Endodermal cell (in vitro differentiated cells): Measurements from ENCODE around the gene NDC80. TPM values are rescaled to one million over a fixed set of nuclear protein-coding genes. Genes with fewer than 3 reads are reported as not detected.

Experiments
- DNase-seq: peaks from one replicate; pipeline ENCODE4 v3.0.0-alpha.2; 2017
- H3K27ac ChIP-seq: 2 replicates; pipeline ENCODE4 v1.5.1; 2013; ENCODE audit warnings: mild to moderate bottlenecking, low read depth, low read length, moderate library complexity
- H3K27me3 ChIP-seq: 2 replicates; pipeline ENCODE4 v1.6.1; 2013; ENCODE audit warnings: mild to moderate bottlenecking, low read length, moderate library complexity; ENCODE audit not compliant: insufficient read depth, control insufficient read depth, poor library complexity, severe bottlenecking
- H3K36me3 ChIP-seq: 2 replicates; pipeline ENCODE4 v1.7.0; 2013; ENCODE audit warnings: mild to moderate bottlenecking, low read length, moderate library complexity; ENCODE audit not compliant: control insufficient read depth, insufficient read depth
- H3K4me1 ChIP-seq: one replicate; pipeline ENCODE4 v1.7.0; 2013; ENCODE audit warnings: low read length; ENCODE audit not compliant: control insufficient read depth, insufficient read depth
- H3K4me3 ChIP-seq: 2 replicates; pipeline ENCODE4 v1.5.1; 2013; ENCODE audit warnings: mild to moderate bottlenecking, low read length, moderate library complexity
- H3K9ac ChIP-seq: 2 replicates; pipeline ENCODE4 v1.6.1; 2013; ENCODE audit warnings: mild to moderate bottlenecking, low read length, moderate library complexity; ENCODE audit not compliant: poor library complexity, severe bottlenecking; ENCODE audit errors: extremely low read depth
- H3K9me3 ChIP-seq: 2 replicates; pipeline ENCODE4 v1.6.1; 2013; ENCODE audit warnings: mild to moderate bottlenecking, low read length, moderate library complexity; ENCODE audit not compliant: control insufficient read depth
- H3K27ac Mint-ChIP-seq: 2 replicates; pipeline ENCODE4 v1.8.0; 2020; ENCODE audit warnings: mixed read lengths
- H3K27me3 Mint-ChIP-seq: 2 replicates; pipeline ENCODE4 v1.8.0; 2021; ENCODE audit warnings: mild to moderate bottlenecking, mixed read lengths; ENCODE audit not compliant: insufficient read depth
- H3K36me3 Mint-ChIP-seq: 2 replicates; pipeline ENCODE4 v1.8.0; 2020; ENCODE audit warnings: low read depth, mixed read lengths
- H3K4me1 Mint-ChIP-seq: 2 replicates; pipeline ENCODE4 v1.8.0; 2020; ENCODE audit warnings: mixed read lengths
- H3K4me3 Mint-ChIP-seq: 2 replicates; pipeline ENCODE4 v1.8.0; 2020; ENCODE audit warnings: mild to moderate bottlenecking, moderate library complexity, mixed read lengths
- H3K9me3 Mint-ChIP-seq: 2 replicates; pipeline ENCODE4 v1.8.0; 2020; ENCODE audit warnings: mild to moderate bottlenecking, mixed read lengths
- WGBS, 2 experiments: methylation state at CpG; one replicate each; pipeline versions ENCODE4 v1.1.5 to v1.1.7; 2013; ENCODE audit warnings: missing lambda C conversion rate in 2 of 2, mixed read lengths in 1 of 2; ENCODE audit not compliant: insufficient coverage in 1 of 2, insufficient read length in 1 of 2; 5-methylcytosine and 5-hydroxymethylcytosine counted together
- total RNA-seq, 2 donors: library from RNA; stranded (reverse); fragmentation: NEBNext Ultra II Directional in 1 of 2; extraction: Animal tissue kit (Norgen Biotek cat#: 25700) in 1 of 2; gene quantifications; 2 replicates in 1 of 2; 3 replicates in 1 of 2; pipeline ENCODE4 v1.2.1, GENCODE V29; 2021
- TF ChIP-seq, protein P1 (sequence below): fragments of 200-600 bp; sonication (generic); conservative IDR thresholded peaks from 2 replicates; pipeline ENCODE4 v1.5.0; 2021; ENCODE audit warnings: antibody characterized with exemption, mild to moderate bottlenecking

The NDC80 gene
- total RNA-seq, 2 donors from 2014 or later: 29.7 to 61.8 TPM

DNA sequence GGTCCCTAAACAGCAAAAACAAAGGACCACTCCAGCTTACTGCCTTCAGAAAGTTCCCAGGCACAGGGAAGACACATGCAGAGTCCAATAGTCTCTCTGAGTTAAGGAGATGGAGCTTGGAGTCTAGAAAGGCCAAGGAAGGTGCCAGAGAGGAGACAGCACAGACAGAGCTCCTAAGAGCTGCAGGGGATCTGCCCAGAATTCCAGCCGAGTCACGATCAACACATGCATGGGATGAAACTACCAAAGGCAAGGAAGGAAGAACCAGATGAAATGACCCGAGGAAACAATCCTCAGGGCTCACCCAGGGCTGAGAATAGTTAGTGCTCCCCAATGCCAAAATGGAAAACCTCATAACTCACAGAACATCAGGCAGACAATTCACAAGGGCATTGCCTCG, 15.5 kb upstream of the NDC80 start:
- DNase-seq: no peak
- H3K4me3 Mint-ChIP-seq: no peak overlapping the region
- WGBS, 2 experiments: 82% methylated on average over 4 of the region's 4 CpGs
- no peaks in the 10 kb centered on the region for H3K9me3 Mint-ChIP-seq
- no peak overlapping the region for H3K4me3 ChIP-seq
- H3K27ac ChIP-seq: no peak overlapping the region
- H3K4me1 ChIP-seq: peaks cover 3% of the 10 kb centered on the region
- H3K27ac Mint-ChIP-seq: no peak overlapping the region
- no peaks in the 10 kb centered on the region for H3K27me3 Mint-ChIP-seq
- TF ChIP-seq, protein P1, sequence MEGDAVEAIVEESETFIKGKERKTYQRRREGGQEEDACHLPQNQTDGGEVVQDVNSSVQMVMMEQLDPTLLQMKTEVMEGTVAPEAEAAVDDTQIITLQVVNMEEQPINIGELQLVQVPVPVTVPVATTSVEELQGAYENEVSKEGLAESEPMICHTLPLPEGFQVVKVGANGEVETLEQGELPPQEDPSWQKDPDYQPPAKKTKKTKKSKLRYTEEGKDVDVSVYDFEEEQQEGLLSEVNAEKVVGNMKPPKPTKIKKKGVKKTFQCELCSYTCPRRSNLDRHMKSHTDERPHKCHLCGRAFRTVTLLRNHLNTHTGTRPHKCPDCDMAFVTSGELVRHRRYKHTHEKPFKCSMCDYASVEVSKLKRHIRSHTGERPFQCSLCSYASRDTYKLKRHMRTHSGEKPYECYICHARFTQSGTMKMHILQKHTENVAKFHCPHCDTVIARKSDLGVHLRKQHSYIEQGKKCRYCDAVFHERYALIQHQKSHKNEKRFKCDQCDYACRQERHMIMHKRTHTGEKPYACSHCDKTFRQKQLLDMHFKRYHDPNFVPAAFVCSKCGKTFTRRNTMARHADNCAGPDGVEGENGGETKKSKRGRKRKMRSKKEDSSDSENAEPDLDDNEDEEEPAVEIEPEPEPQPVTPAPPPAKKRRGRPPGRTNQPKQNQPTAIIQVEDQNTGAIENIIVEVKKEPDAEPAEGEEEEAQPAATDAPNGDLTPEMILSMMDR: no peak
- peaks cover 18% of the 10 kb centered on the region for H3K36me3 Mint-ChIP-seq
- H3K4me1 Mint-ChIP-seq: peaks cover 17% of the 10 kb centered on the region
- H3K9me3 ChIP-seq: no peaks in the 10 kb centered on the region
- H3K9ac ChIP-seq: no peak overlapping the region
- peaks cover 34% of the 10 kb centered on the region for H3K36me3 ChIP-seq
- H3K27me3 ChIP-seq: no peaks in the 10 kb centered on the region

DNA sequence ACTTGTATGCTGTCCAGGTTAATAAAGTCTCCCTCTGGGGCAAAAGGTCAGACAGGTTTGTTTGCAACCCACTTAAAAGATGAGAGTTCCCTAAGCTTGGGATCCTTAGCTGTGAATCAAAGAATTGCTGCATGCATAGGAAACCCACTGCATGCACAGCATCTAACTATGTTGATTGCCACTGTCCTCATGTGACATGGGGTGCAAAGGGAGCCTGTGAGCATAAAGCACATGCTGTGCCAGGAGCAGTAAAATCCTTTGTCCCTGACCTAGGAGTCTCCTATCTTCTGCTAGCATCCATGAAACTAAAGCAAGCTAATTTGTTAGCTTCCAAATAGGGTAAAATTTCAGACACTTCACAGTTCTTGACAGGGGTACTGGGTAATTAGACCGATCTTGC, 13.8 kb upstream of the NDC80 start:
- H3K27me3 ChIP-seq: no peaks in the 10 kb centered on the region
- no peak for DNase-seq
- H3K27ac ChIP-seq: no peak overlapping the region
- H3K4me1 Mint-ChIP-seq: peaks cover 17% of the 10 kb centered on the region
- peaks cover 3% of the 10 kb centered on the region for H3K4me1 ChIP-seq
- no peak overlapping the region for H3K4me3 Mint-ChIP-seq
- H3K27ac Mint-ChIP-seq: no peak overlapping the region
- H3K36me3 ChIP-seq: peaks cover 34% of the 10 kb centered on the region
- H3K36me3 Mint-ChIP-seq: peaks cover 21% of the 10 kb centered on the region
- no peak overlapping the region for H3K9ac ChIP-seq
- TF ChIP-seq, protein P1: no peak
- no peak overlapping the region for H3K4me3 ChIP-seq
- no peaks in the 10 kb centered on the region for H3K9me3 ChIP-seq
- WGBS, 2 experiments: 0% methylated on average over 1 of the region's 1 CpG
- H3K9me3 Mint-ChIP-seq: no peaks in the 10 kb centered on the region
- no peaks in the 10 kb centered on the region for H3K27me3 Mint-ChIP-seq

DNA sequence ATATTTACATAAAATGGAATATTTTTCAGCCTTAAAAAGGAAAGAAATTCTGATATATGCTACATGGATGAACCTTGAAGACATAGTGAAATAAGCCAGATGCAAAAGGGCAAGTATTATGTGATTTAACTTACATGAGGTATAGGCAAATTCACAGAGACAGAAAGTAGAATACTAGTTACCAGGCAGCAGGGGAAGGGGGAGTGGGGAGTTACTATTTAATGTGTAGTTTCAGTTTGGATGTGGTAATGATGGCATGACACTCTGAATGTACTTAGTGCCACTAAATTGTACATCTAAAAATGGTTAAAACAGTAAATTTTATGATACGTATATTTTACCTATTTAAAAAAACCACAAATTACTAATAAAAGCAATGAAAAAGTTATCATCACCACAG, 12.1 kb upstream of the NDC80 start:
- DNase-seq: no peak
- no peaks in the 10 kb centered on the region for H3K27me3 ChIP-seq
- H3K27ac Mint-ChIP-seq: no peak overlapping the region
- no peaks in the 10 kb centered on the region for H3K27me3 Mint-ChIP-seq
- peaks cover 17% of the 10 kb centered on the region for H3K4me1 Mint-ChIP-seq
- H3K36me3 ChIP-seq: peaks cover 25% of the 10 kb centered on the region
- H3K9me3 Mint-ChIP-seq: no peaks in the 10 kb centered on the region
- peaks cover 24% of the 10 kb centered on the region for H3K36me3 Mint-ChIP-seq
- H3K27ac ChIP-seq: no peak overlapping the region
- H3K4me3 Mint-ChIP-seq: no peak overlapping the region
- peaks cover 3% of the 10 kb centered on the region for H3K4me1 ChIP-seq
- H3K9me3 ChIP-seq: no peaks in the 10 kb centered on the region
- H3K4me3 ChIP-seq: no peak overlapping the region
- TF ChIP-seq, protein P1: no peak
- no peak overlapping the region for H3K9ac ChIP-seq
- 100% methylated on average over 1 of the region's 1 CpG; no CpG with 5 or more reads in 1 of the 2 experiments for WGBS, 2 experiments
